Activated naive CD4-positive, alpha-beta T cell treated with anti-CD3 and anti-CD28 coated beads for 36 hours (primary cell): ENCODE results near the gene FLT3. TPM values are rescaled to one million over a fixed set of nuclear protein-coding genes. Genes with fewer than 3 reads are reported as not detected.
"Not testable (repeated sequence)": the region's sequence is repeated elsewhere in the genome, so short reads cannot be mapped to it uniquely, and the experiment has no call there.

ENCODE experiments used
- CTCF ChIA-PET: fragments of 350-600 bp; sonication (Branson Sonifier 250); formaldehyde crosslinking; loops from one replicate; lab custom pipeline; 2021; ENCODE audit warnings: antibody characterized with exemption; lab: Charles Lee
- DNase-seq: peaks from one replicate; pipeline ENCODE4 v3.0.0-alpha.2; 2020
- H3K27ac Mint-ChIP-seq: one replicate; pipeline ENCODE4 v1.8.0; 2021; ENCODE audit warnings: mild to moderate bottlenecking, mixed read lengths
- H3K27me3 Mint-ChIP-seq: one replicate; pipeline ENCODE4 v1.8.0; 2021; ENCODE audit warnings: low read depth, mixed read lengths
- H3K36me3 Mint-ChIP-seq: one replicate; pipeline ENCODE4 v1.8.0; 2021; ENCODE audit warnings: low read depth, mixed read lengths
- H3K4me1 Mint-ChIP-seq: one replicate; pipeline ENCODE4 v1.8.0; 2021; ENCODE audit warnings: low read depth, mixed read lengths
- H3K4me3 Mint-ChIP-seq: one replicate; pipeline ENCODE4 v1.8.0; 2021; ENCODE audit warnings: mild to moderate bottlenecking, moderate library complexity, mixed read lengths
- H3K9me3 Mint-ChIP-seq: one replicate; pipeline ENCODE4 v1.8.0; 2021; ENCODE audit warnings: mixed read lengths
- intact Hi-C: fragments of 100-400 bp; cut with micrococcal nuclease; formaldehyde crosslinking; loops from one replicate; pipeline ENCODE4 v1.15.1; 2023
- total RNA-seq, 2 experiments: library from RNA; stranded (reverse); gene quantifications; one replicate each; pipeline ENCODE4 v1.2.3, GENCODE V29; 2021

FLT3 gene
- total RNA-seq, 2 experiments from 2014 or later: not detected

DNA sequence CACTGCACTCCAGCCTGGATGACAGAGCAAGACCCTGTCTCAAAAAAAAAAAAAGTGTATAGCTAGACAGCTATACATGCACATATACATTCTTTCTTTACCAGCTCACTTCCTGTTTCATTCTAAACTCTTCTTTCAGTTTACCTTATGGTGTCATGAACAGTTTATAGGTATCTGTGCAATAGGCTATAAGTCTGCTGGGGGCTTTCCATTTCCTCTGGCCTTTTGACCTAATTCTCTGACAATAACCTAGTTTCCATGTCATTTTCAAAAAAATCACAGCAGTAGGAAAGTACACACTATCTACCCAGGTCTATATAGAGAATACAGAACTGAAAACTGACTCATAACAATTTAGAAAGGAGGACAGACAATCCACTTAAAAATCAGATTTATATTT lies 87.5 kb downstream of the FLT3 start:
- no peaks in the 10 kb centered on the region for H3K9me3 Mint-ChIP-seq
- intact Hi-C loops: no loop called here
- H3K4me1 Mint-ChIP-seq: peaks cover 2% of the 10 kb centered on the region
- no peak for DNase-seq
- peaks cover 6% of the 10 kb centered on the region for H3K27me3 Mint-ChIP-seq
- CTCF ChIA-PET: interaction anchor here (1.2 kb wide), 1 partner anchor 9 kb away, joined by 6 read pairs; no protein-coding TSS in a partner anchor
- H3K27ac Mint-ChIP-seq: no peak overlapping the region
- H3K36me3 Mint-ChIP-seq: no peaks in the 10 kb centered on the region
- no peak overlapping the region for H3K4me3 Mint-ChIP-seq

GRCh38 chr13:28012383-28012782 lies 88.0 kb downstream of the FLT3 start:
- CTCF ChIA-PET: interaction anchor here (1.2 kb wide), 1 partner anchor 9 kb away, joined by 6 read pairs; no protein-coding TSS in a partner anchor
- H3K4me1 Mint-ChIP-seq: peaks cover 2% of the 10 kb centered on the region
- intact Hi-C loops: no loop called here
- no peak for DNase-seq
- no peaks in the 10 kb centered on the region for H3K36me3 Mint-ChIP-seq
- no peak overlapping the region for H3K4me3 Mint-ChIP-seq
- H3K9me3 Mint-ChIP-seq: no peaks in the 10 kb centered on the region
- no peak overlapping the region for H3K27ac Mint-ChIP-seq
- H3K27me3 Mint-ChIP-seq: peaks cover 6% of the 10 kb centered on the region

DNA sequence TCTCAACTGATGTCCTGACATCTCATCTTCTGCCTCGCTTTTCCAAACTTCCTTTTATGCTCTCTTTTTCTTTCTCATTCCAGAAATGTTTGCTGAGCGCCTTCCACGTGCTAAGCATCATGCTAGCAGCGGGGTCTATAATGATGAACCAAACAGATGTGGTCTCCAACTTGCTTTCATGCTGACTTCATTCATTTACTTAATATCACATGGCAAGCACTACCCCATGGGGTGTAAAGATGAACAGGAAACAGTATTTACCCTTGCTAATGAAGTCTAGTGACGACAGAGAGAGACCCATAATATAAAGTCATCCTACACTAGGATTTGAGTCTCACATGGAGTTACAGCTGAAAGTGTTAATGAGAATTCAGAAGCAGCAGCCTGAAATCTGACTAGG lies 90.3 kb downstream of the FLT3 start:
- H3K4me3 Mint-ChIP-seq: no peak overlapping the region
- no peak overlapping the region for H3K27ac Mint-ChIP-seq
- H3K27me3 Mint-ChIP-seq: peaks cover 6% of the 10 kb centered on the region
- no peaks in the 10 kb centered on the region for H3K36me3 Mint-ChIP-seq
- H3K9me3 Mint-ChIP-seq: no peaks in the 10 kb centered on the region
- DNase-seq: no peak
- CTCF ChIA-PET: no interaction called here
- H3K4me1 Mint-ChIP-seq: peaks cover 2% of the 10 kb centered on the region
- intact Hi-C loops: no loop called here

DNA sequence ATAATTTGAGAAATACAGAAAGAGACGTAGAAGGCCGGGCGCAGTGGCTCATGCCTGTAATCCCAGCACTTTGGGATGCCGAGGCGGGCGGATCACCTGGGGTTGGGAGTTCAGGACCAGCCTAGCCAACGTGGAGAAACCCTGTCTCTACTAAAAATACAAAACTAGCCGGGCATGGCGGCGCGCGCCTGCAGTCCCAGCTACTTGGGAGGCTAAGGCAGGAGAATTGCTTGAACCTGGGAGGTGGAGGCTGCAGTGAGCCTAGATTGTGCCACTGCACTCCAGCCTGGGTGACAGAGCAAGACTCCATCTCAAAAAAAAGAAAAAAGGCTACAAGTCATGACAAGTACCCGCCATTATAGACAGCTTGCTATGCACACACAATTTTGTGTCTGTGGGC lies 95.4 kb downstream of the FLT3 start:
- H3K27me3 Mint-ChIP-seq, H3K4me3 Mint-ChIP-seq, H3K36me3 Mint-ChIP-seq, H3K4me1 Mint-ChIP-seq, DNase-seq, H3K9me3 Mint-ChIP-seq, H3K27ac Mint-ChIP-seq, intact Hi-C loops, CTCF ChIA-PET: not testable (repeated sequence)

DNA sequence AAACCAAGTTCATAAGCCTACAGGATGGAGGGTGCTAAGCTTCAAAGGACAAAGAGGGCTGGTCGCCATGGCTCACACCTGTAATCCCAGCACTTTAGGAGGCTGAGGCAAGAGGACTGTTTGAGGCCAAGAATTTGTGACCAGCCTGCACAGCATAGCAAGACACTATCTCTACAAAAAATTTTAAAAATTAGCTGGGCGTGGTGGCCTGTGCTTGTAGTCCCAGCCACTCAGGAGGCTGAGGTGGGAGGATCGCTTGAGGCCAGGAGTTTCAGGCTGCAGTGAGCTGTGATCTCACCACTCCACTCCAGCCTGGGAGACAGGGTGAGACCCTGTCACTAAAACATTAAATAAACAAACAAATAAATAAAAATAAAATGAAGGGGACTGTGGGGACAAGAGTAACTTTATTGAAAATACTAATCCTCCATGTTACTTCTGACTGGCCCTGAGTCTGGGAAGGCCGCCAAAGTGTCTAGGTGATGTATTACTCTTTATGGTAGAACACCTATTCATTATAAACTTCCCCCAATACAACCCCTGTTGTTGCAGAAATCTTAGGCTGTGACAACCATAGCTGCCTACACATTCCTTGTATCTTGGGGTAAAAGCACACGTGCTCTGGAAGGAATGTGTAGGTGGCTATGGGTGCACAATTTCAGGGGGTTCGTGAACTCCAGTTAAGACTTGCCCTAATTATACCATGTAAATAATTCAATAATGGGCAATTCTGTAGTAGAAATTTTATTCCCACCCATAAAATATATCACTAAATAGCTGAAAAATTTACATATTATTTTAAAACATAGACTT lies 97.3 kb downstream of the FLT3 start:
- CTCF ChIA-PET: interaction anchor here (0.7 kb wide), 2 partner anchors 10 to 124 kb away, joined by 3 to 6 read pairs; no protein-coding TSS in a partner anchor

GRCh38 chr13:28001837-28002473 lies 98.4 kb downstream of the FLT3 start:
- no peaks in the 10 kb centered on the region for H3K9me3 Mint-ChIP-seq
- H3K36me3 Mint-ChIP-seq: no peaks in the 10 kb centered on the region
- no peaks in the 10 kb centered on the region for H3K27me3 Mint-ChIP-seq
- no peak overlapping the region for H3K27ac Mint-ChIP-seq
- CTCF ChIA-PET: interaction anchor here (0.7 kb wide), 1 partner anchor 123 kb away, joined by 3 read pairs; no protein-coding TSS in a partner anchor
- intact Hi-C loops: no loop called here
- H3K4me1 Mint-ChIP-seq: peaks cover 3% of the 10 kb centered on the region
- no peak for DNase-seq
- H3K4me3 Mint-ChIP-seq: no peak overlapping the region

More for the DNA sequence above, 97.3 kb downstream of the FLT3 start:
- Mint-ChIP-seq H3K9me3 (no peaks in the 10 kb centered on the region), H3K27me3 (no peaks in the 10 kb centered on the region), H3K36me3 (no peaks in the 10 kb centered on the region), H3K4me3 (no peak overlapping the region), H3K4me1 (peaks cover 2% of the 10 kb centered on the region), H3K27ac (no peak overlapping the region)
- DNase-seq: no peak
- intact Hi-C loops: no loop called here

- DNase-seq: no peak
- Mint-ChIP-seq H3K9me3 (no peaks in the 10 kb centered on the region), H3K27ac (no peak overlapping the region), H3K27me3 (no peaks in the 10 kb centered on the region), H3K4me1 (peaks cover 3% of the 10 kb centered on the region), H3K36me3 (no peaks in the 10 kb centered on the region), H3K4me3 (no peak overlapping the region)
- intact Hi-C loops: no loop called here
- CTCF ChIA-PET: no interaction called here
Measured at GRCh38 chr13:28001049-28001448, 99.3 kb downstream of the FLT3 start.

- CTCF ChIA-PET: interaction anchor here (0.7 kb wide), 1 partner anchor 361 kb away, joined by 3 read pairs; no protein-coding TSS in a partner anchor
- H3K4me3 Mint-ChIP-seq: no peak overlapping the region
- no peaks in the 10 kb centered on the region for H3K9me3 Mint-ChIP-seq
- H3K27me3 Mint-ChIP-seq: no peaks in the 10 kb centered on the region
- intact Hi-C loops: no loop called here
- H3K27ac Mint-ChIP-seq: no peak overlapping the region
- H3K4me1 Mint-ChIP-seq: peaks cover 3% of the 10 kb centered on the region
- no peaks in the 10 kb centered on the region for H3K36me3 Mint-ChIP-seq
- no peak for DNase-seq
Measured at GRCh38 chr13:28000567-28000966, 99.8 kb downstream of the FLT3 start.

GRCh38 chr13:27997904-27998522 lies 102.4 kb downstream of the FLT3 start:
- CTCF ChIA-PET: interaction anchor here (0.6 to 2.0 kb wide), 7 partner anchors 16 to 626 kb away, joined by 3 to 9 read pairs (median 4); no protein-coding TSS in a partner anchor
- no peaks in the 10 kb centered on the region for H3K27me3 Mint-ChIP-seq
- H3K9me3 Mint-ChIP-seq: no peaks in the 10 kb centered on the region
- no peak overlapping the region for H3K4me3 Mint-ChIP-seq
- peak; percentile 71 for DNase-seq
- H3K27ac Mint-ChIP-seq: no peak overlapping the region
- intact Hi-C loops: no loop called here
- no peaks in the 10 kb centered on the region for H3K36me3 Mint-ChIP-seq
- peaks cover 3% of the 10 kb centered on the region for H3K4me1 Mint-ChIP-seq

DNA sequence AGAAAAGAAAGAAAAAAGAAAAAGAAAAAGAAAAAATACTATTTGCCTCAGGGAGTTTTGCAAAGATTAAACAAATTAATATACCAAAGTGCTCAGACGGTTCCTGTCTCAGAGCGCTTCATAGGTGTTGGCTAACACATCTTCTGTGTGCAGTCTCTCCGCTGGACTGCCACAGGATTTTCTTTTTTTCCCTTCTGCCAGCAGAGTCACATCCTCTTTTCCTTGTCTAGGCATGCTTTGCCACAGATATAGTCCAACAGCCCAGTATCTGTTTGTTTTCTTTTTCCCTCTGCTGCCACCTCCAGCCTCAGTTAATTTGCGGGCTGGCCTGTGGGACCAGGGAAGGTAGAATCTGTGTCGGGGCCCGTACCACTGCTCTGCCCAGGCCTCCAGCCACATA lies 108.5 kb downstream of the FLT3 start:
- intact Hi-C loops: no loop called here
- DNase-seq: no peak
- CTCF ChIA-PET: interaction anchor here (0.6 kb wide), 1 partner anchor 161 kb away, joined by 3 read pairs; no protein-coding TSS in a partner anchor
- H3K27me3 Mint-ChIP-seq: peaks cover 7% of the 10 kb centered on the region
- no peaks in the 10 kb centered on the region for H3K36me3 Mint-ChIP-seq
- H3K27ac Mint-ChIP-seq: no peak overlapping the region
- H3K4me1 Mint-ChIP-seq: no peaks in the 10 kb centered on the region
- no peak overlapping the region for H3K4me3 Mint-ChIP-seq
- no peaks in the 10 kb centered on the region for H3K9me3 Mint-ChIP-seq

DNA sequence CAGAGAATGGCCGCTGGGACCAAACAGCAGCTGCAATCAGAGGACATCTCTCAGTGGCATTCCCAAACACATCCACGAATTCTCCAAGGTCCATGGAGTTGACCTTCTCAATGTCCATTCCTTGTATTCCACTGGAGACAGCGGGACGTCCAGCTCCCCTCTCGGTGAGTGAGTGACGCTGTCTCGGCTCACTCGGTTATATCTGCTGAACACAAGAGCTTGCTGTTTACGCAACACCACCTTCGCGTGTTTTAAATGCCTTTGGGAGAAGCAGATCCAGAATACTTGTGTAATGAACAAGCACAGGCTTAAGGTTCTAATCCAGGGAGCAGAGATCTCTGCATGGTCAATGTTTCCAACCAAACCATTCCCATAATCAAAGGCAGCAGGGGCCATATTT lies 111.9 kb downstream of the FLT3 start, which contains the start of gene URAD:
Gene URAD (minus strand): TSS at position 174 of the 400 bp plus-strand sequence. CDS start 56 bp downstream, at position 118.
- DNase-seq: no peak
- CTCF ChIA-PET: interaction anchor here (0.8 kb wide), 1 partner anchor 10 kb away, joined by 3 read pairs; no protein-coding TSS in a partner anchor
- no peak within 1 kb of the TSS for H3K27ac Mint-ChIP-seq
- H3K9me3 Mint-ChIP-seq: no peaks in the 10 kb centered on the region
- H3K36me3 Mint-ChIP-seq: no peaks in the 10 kb centered on the region
- intact Hi-C loops: loop anchor here (10.0 kb wide), 1 partner anchor 1004 kb away; no protein-coding TSS in a partner anchor
- no peaks in the 10 kb centered on the region for H3K4me1 Mint-ChIP-seq
- H3K4me3 Mint-ChIP-seq: no peak within 1 kb of the TSS
- peaks cover 15% of the 10 kb centered on the region for H3K27me3 Mint-ChIP-seq

DNA sequence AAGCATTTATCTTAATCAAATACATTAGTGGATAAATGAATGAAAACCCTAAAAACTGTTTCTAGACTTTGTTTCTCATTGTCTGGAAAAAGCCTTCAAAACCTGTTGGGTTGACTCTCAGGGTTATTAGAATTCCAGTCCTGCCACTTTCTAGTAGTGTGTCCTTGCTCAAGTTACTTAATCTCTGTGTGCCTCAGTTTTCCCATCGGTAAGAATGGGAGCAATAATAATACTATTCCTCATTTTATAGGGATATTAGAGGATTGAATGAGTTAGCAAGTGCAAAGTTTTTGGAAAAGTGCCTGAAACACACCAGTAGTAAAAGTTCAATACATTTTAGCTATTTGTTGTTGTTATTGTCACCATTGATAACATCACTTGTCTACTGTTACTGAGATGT lies 114.8 kb downstream of the FLT3 start:
- H3K4me3 Mint-ChIP-seq: no peak overlapping the region
- H3K27ac Mint-ChIP-seq: no peak overlapping the region
- H3K27me3 Mint-ChIP-seq: peaks cover 38% of the 10 kb centered on the region
- CTCF ChIA-PET: interaction anchor here (1.2 to 12.5 kb wide), 6 partner anchors 8 to 623 kb away, joined by 3 to 189 read pairs (median 7); no protein-coding TSS in a partner anchor
- no peaks in the 10 kb centered on the region for H3K4me1 Mint-ChIP-seq
- intact Hi-C loops: loop anchor here (10.0 kb wide), 1 partner anchor 1001 kb away; no protein-coding TSS in a partner anchor
- no peak for DNase-seq
- no peaks in the 10 kb centered on the region for H3K36me3 Mint-ChIP-seq
- no peaks in the 10 kb centered on the region for H3K9me3 Mint-ChIP-seq
